Right forelimb (tissue), 1 donor: ENCODE data around the gene TMEM221.
"Not testable (repeated sequence)": the region's sequence is repeated elsewhere in the genome, so short reads cannot be mapped to it uniquely, and the experiment has no call there.

Experiments used
- DNase-seq: peaks from one replicate; pipeline ENCODE4 v3.0.0-alpha.2; 2018

The TMEM221 gene

GRCh38 chr19:17448131-17448967 lies at the start of gene TMEM221:
Gene TMEM221 (minus strand): TSS chr19:17448668. CDS start chr19:17448462, 206 bp downstream.
- peak; percentile 73 for DNase-seq

DNA sequence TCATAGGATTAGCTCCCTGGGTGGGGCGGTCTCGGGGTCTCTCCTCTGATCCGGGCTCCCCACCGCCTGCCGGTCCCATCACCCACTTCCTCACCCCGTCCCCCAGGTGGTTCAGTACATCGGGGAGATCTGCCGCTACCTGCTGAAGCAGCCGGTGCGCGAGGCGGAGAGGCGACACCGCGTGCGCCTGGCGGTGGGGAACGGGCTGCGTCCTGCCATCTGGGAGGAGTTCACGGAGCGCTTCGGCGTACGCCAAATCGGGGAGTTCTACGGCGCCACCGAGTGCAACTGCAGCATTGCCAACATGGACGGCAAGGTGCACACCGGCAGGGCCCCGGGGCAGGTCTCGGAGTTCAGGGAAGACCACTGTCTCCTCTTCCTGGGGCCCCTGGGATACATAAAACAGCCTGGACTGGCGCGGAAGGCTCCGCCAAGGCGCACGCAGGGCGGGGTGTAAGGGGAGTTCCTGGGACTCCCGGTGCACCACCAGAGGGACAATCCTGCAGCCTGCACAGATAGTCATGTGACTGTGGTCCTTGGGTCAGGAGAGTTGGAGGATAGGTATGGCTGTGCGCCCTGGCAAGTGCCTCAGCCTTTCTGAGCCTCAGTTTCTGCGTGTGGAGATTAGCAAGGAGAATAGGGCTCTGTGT lies 48.8 kb upstream of the TMEM221 start:
- DNase-seq, result no peak

DNA sequence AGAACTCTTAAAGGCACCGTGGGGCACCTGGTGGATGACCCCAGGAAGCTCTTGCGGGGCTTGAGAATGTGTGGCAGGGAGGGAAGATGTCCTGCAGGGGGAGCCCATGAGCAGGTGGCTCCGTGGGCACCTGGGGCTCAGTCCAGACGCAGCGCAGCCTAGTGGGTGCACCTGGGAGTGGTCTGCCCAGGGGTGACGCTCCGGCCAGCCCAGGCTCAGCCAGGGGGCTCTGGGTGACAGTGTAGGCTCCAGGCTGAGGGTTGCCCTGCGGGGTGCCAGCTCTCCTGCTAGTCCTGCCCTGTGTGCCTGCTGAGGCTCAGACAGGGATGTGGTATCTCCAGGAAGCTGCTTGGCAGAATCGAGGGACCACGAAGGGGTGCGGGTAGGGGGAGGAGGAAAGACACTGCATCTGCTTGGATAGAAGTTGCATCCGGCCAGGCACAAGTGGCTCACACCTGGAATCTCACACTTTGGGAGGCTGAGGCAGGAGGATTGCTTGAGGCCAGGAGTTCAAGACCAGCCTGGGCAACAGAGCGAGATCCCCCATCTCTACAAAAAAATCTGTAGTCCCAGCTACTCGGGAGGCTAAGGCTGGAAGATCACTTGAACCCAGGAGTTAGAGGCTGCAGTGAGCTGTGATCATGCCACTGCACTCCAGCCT lies 48.0 kb upstream of the TMEM221 start:
- DNase-seq, result peak; percentile 80

DNA sequence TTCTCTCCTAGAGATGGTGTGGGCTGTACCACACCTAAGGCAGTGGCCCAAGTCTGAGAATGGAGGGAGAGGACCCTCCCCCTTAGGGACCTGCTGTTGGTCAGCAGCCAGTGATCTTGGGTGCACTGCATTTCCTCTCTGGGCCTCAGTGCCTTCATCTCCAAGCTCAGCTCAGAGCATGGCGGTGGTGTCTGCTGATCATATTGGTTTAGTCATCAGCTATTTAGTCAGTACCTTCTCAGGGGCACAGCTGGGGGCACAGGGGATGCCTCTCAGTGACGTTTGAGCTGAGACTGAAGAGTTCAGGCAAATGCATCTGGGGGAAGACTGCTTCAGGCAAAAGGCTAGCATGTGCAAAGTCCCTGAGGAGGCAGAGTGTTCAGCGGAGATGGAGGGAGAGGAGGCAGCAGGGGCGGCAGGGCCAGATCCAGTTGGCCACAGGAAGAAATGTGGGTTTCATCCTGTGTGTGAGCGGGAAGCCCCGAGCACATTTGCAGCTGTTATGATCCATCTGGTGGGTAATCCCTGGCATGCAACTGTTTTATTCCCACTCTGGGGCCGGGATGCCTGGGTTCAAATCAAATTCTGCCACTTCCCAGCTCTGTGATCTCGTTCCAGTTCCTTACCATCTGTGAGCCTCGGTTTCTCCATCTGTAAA lies 47.3 kb upstream of the TMEM221 start:
- no peak for DNase-seq

- no peak for DNase-seq
These were observed 42.8 kb upstream of the TMEM221 start for GRCh38 chr19:17491287-17491686.

GRCh38 chr19:17490411-17490810 lies 41.9 kb upstream of the TMEM221 start:
- DNase-seq, result no peak

- no peak for DNase-seq
These were observed 41.0 kb upstream of the TMEM221 start for GRCh38 chr19:17489392-17490030.

DNA sequence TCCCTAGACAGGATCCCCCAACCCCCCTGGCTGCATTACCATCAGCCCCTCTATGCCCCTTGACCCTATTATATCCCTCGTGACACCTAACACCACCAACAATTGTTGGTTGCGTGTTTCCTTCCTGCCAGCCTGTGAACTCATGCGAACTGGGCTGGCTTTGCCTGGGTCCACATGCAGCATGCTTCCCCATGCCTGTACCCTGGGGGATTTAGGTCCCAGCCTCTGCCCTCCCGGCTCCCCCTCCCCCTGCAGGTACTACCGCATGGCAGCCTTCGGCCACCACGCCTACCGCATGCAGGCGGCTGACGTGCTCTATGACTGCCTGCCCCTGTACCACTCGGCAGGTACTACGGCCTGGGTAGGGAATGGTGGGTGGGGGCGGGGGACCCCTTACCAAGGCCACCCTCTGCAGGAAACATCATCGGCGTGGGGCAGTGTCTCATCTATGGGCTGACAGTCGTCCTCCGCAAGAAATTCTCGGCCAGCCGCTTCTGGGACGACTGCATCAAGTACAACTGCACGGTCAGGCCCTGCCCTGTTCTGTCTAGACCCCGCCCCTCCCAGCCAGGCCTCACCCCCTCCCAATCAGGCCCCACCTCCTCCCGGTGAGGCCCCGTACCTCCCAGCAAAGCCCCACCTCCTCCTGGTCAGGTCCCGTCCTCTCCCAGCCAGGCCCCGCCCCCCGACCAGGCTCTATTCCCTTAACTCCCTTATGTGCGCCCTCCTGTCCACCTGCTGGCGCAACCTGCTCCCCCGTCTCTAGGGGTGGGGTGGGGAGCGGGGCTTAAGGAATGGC lies 40.3 kb upstream of the TMEM221 start:
- DNase-seq, result no peak

GRCh38 chr19:17487284-17488121 lies 39.0 kb upstream of the TMEM221 start:
- no peak for DNase-seq

- no peak for DNase-seq
These were observed 38.2 kb upstream of the TMEM221 start for GRCh38 chr19:17486545-17487240.

DNA sequence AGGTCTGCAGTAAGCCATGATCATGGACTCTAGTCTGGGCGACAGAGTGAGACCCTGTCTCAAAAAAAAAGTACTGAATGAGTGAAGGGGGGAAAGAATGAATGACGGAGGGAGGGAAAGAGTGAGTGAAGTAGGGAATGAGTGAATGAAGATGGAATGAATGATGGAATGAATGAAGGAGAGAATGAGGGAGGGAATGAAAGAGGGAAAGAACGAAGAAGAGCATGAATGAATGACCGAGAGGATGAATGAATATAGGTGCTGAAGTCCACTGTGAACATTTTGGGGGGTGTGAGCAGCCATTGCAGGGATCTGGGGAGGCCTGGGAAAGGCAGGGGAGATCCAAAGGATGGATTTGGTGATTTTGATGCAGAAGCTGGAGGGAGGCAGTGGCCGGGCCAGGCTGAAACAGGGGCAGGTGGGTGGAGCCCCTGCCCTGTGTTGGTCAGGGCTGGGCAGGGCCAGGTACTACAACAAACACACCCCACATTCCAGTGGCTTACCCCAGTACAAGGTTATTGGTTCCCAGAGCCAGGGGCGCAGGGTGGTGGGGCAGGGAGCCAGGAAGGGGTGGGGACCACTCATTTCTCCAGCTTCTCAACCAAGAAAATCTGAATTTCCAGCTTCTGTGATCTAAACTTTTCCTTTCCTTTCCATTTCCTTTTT lies 36.2 kb upstream of the TMEM221 start:
- DNase-seq, result no peak

DNA sequence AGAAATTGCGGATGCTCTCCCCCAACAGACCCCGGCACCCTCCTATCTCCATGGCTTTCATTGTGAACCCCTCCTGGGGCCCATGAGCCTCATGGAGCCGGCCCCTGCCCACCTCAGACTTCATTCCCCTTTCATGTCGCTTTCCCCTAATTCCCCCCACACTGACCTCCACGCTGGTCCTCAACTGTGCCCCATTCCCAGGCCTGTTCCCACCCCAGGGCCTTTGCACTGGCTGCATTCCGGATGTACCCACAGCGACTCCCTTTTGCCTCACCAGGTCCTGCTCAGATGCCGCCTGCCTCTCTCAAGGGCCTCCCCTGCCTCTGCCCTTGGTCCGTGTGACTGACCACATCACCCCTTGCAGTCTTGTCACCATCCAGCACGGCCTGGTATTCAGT lies 35.1 kb upstream of the TMEM221 start:
- DNase-seq, result no peak

GRCh38 chr19:17482877-17483604 lies 34.6 kb upstream of the TMEM221 start:
- DNase-seq, result no peak

DNA sequence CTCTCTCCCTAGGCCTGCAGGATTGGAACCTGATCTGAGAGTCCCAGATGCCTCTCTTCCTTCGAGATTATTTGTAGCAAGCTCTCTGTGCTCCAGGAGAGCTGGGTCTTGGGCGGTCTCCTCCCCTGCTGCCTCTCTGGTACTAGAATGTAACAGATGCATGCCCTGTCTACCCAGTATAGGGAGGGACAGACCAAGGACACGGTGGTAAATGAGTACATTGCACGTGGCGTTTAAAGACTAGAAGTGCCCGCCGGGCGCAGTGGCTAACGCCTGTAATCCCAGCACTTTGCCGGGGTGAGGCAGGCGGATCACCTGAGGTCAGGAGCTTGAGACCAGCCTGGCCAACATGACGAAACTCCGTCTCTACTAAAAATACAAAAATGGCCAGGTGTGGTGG lies 33.5 kb upstream of the TMEM221 start:
- DNase-seq, result no peak

DNA sequence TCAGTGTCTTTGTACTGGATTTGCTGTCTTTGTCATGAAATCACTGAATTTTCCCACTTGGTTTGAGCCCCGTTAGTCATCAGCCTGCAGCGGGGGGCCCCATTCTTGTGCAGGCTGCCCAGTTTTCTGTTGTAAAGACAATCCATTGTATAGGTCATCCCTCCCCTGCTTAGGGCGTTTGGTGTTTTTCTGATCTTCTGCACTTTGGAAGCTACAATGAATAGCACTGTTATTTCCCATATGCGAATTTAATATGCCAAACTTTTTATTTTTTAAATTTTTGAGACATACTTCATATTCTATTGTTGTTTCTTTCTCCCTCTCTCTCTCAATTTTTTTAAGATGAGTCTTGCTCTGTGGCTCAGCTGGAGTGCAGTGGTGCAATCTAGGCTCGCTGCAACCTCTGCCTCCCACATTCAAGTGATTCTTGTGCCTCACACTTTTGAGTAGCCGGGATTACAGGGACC lies 30.9 kb upstream of the TMEM221 start:
- DNase-seq, result no peak

- DNase-seq, result peak; percentile 78
These were observed 27.2 kb upstream of the TMEM221 start for GRCh38 chr19:17475541-17476115.

DNA sequence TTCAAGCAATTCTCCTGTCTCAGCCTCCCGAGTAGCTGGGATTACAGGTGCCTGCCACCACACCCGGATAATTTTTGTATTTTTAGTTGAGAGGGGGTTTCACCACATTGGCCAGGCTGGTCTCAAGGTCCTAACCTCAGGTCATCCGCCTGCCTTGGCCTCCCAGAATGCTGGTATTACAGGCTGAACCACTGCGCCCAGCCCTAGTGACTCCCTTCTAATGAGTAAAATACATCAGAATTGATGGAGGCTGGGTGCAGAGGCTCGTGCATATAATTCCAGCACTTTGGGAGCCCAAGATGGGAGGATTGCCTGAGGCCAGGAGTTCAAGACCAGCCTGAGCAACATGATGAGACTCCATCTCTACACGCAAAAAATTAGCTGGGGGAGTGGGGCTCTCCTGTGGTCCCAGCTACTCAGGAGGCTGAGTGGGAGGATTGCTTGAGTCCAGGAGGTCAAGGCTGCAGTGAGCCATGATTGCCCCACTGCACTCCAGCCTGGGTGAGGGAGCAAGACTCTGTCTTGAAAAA lies 26.6 kb upstream of the TMEM221 start:
- not testable (repeated sequence) for DNase-seq

DNA sequence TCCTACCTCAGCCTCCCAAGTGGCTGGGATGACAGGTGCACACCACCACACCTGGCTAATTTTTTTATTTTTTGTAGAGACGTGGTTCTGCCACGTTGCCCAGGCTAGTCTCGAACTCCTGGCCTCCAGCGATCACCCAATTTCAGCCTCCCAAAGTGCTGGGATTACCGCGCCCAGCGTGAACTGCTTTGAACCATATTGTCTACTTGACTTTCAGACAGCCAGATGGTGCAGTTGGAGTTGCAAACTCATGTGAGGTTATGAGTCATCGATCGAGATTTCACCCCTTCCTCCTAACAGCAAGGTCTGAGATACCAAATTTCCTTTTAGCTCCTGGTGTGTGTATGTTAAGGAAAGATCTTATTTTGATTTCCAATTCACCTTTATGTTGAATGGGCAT lies 24.6 kb upstream of the TMEM221 start:
- DNase-seq, result no peak
